H1 (cell line): ENCODE results near the gene ITPKB. TPM values are rescaled to one million over a fixed set of nuclear protein-coding genes. Genes with fewer than 3 reads are reported as not detected.
A peak's percentile ranks its signal among the peaks of the same experiment; 100 is the strongest.

Experiments
- CTCF ChIA-PET: fragments of 300-600 bp; sonication (Branson Sonifier 250); formaldehyde crosslinking; loops from one replicate; lab custom pipeline; 2021; ENCODE audit not compliant: partially characterized antibody; lab: Charles Lee
- POLR2A ChIA-PET: fragments of 300-600 bp; sonication (Branson Sonifier 250); formaldehyde crosslinking; loops from one replicate; lab custom pipeline; 2021; ENCODE audit warnings: inconsistent platforms; ENCODE audit not compliant: partially characterized antibody; lab: Charles Lee
- DNase-seq, 2 experiments: peaks; one replicate each; pipeline versions ENCODE4 v3.0.0 to v3.0.0-alpha.2; 2010 to 2022; ENCODE audit warnings: low spot score in 2 of 2, low read depth in 1 of 2, mixed read lengths in 1 of 2
- FAIRE-seq: peaks from 2 replicates; lab custom pipeline; 2011; peaks lifted over from hg19 to GRCh38; lab: Jason Lieb, UNC
- H2AFZ ChIP-seq: 2 replicates; pipeline ENCODE4 v1.8.1; 2012; ENCODE audit warnings: low read length, inconsistent platforms
- H2AK5ac ChIP-seq: 2 replicates; pipeline ENCODE4 v1.6.1; 2013; ENCODE audit warnings: low read depth, low read length
- H2BK120ac ChIP-seq: replicated peaks from 2 replicates; pipeline ENCODE3; 2013; ENCODE audit warnings: low read depth, low read length, inconsistent platforms
- H2BK12ac ChIP-seq: 2 replicates; pipeline ENCODE4 v1.6.1; 2013; ENCODE audit warnings: low read depth, low read length
- H2BK15ac ChIP-seq: 2 replicates; pipeline ENCODE4 v1.6.1; 2013; ENCODE audit warnings: low read length
- H2BK20ac ChIP-seq: 2 replicates; pipeline ENCODE4 v1.6.1; 2013; ENCODE audit warnings: low read length
- H2BK5ac ChIP-seq: 2 replicates; pipeline ENCODE4 v1.6.1; 2013; ENCODE audit warnings: low read depth, low read length
- H3K14ac ChIP-seq: 2 replicates; pipeline ENCODE4 v1.6.1; 2013; ENCODE audit warnings: inconsistent platforms; ENCODE audit not compliant: insufficient read length
- H3K18ac ChIP-seq: 2 replicates; pipeline ENCODE4 v1.6.1; 2013; ENCODE audit warnings: low read length; ENCODE audit errors: extremely low read depth
- H3K23ac ChIP-seq: 2 replicates; pipeline ENCODE4 v1.6.1; 2013; ENCODE audit warnings: inconsistent platforms; ENCODE audit not compliant: insufficient read length
- H3K23me2 ChIP-seq: 2 replicates; pipeline ENCODE4 v1.6.1; 2013; ENCODE audit warnings: low read depth, low read length
- H3K27ac ChIP-seq: 2 replicates; pipeline ENCODE4 v1.6.1; 2011; ENCODE audit warnings: low read depth, low read length, inconsistent platforms
- H3K27me3 ChIP-seq, 4 experiments: replicated peaks in 1 of 4; 1 replicate in 1 of 4; 2 replicates in 3 of 4; pipeline versions ENCODE4 v1.6.1 to v1.8.1; 2011 to 2013; ENCODE audit warnings: low read length in 3 of 4, mild to moderate bottlenecking in 3 of 4, inconsistent platforms in 2 of 4, mixed read lengths in 2 of 4, moderate library complexity in 1 of 4; ENCODE audit not compliant: control insufficient read depth in 3 of 4, insufficient read depth in 3 of 4; ENCODE audit errors: extremely low read depth in 1 of 4
- H3K36me3 ChIP-seq, 4 experiments: 2 replicates each; pipeline versions ENCODE4 v1.6.1 to v1.8.1; 2011 to 2013; ENCODE audit warnings: mild to moderate bottlenecking in 4 of 4, low read length in 3 of 4, moderate library complexity in 2 of 4, control low read depth in 1 of 4, inconsistent platforms in 1 of 4; ENCODE audit not compliant: insufficient read depth in 4 of 4, control insufficient read depth in 2 of 4
- H3K4ac ChIP-seq: replicated peaks from 2 replicates; pipeline ENCODE3; 2013; ENCODE audit warnings: low read length, low read depth, mixed read lengths, inconsistent platforms; ENCODE audit not compliant: insufficient read length
- H3K4me1 ChIP-seq, 4 experiments: replicated peaks in 1 of 4; 1 replicate in 1 of 4; 2 replicates in 3 of 4; pipeline versions ENCODE4 v1.6.1 to v1.8.1; 2011 to 2013; ENCODE audit warnings: low read length in 3 of 4, inconsistent platforms in 2 of 4, mixed read lengths in 1 of 4; ENCODE audit not compliant: insufficient read depth in 4 of 4, control insufficient read depth in 3 of 4
- H3K4me2 ChIP-seq, 2 experiments: 2 replicates each; pipeline versions ENCODE4 v1.6.1 to v1.8.1; 2011 to 2013; ENCODE audit warnings: low read depth in 2 of 2, low read length in 2 of 2, control low read depth in 1 of 2, inconsistent platforms in 1 of 2, mild to moderate bottlenecking in 1 of 2; ENCODE audit not compliant: insufficient read depth in 1 of 2
- H3K4me3 ChIP-seq, 4 experiments: fragments of 200-600, 300-600 bp in 1 of 4; sonication (generic), shearing (Covaris generic), sonication (Bioruptor Twin) in 1 of 4; 2 replicates each; pipeline versions ENCODE4 v1.5.1 to v1.8.1; 2011 to 2016; ENCODE audit warnings: low read length in 4 of 4, low read depth in 3 of 4, control low read depth in 2 of 4, inconsistent platforms in 2 of 4, mild to moderate bottlenecking in 2 of 4, mixed read lengths in 1 of 4, moderate library complexity in 1 of 4; ENCODE audit not compliant: insufficient read depth in 2 of 4; ENCODE audit errors: extremely low read depth in 1 of 4
- H3K56ac ChIP-seq: replicated peaks from 2 replicates; pipeline ENCODE3; 2013; ENCODE audit warnings: low read depth, mild to moderate bottlenecking, mixed read lengths, low read length, inconsistent platforms; ENCODE audit not compliant: insufficient read length
- H3K79me1 ChIP-seq: 2 replicates; pipeline ENCODE4 v1.6.1; 2013; ENCODE audit warnings: low read depth, low read length, control low read depth
- H3K79me2 ChIP-seq, 2 experiments: 2 replicates each; pipeline versions ENCODE4 v1.6.1 to v1.8.1; 2012 to 2013; ENCODE audit warnings: low read length in 2 of 2, mild to moderate bottlenecking in 2 of 2, inconsistent platforms in 1 of 2; ENCODE audit not compliant: insufficient read depth in 2 of 2, control insufficient read depth in 1 of 2
- H3K9ac ChIP-seq, 4 experiments: replicated peaks in 1 of 4; 1 replicate in 1 of 4; 2 replicates in 3 of 4; pipeline versions ENCODE4 v1.6.1 to v1.8.1; 2011 to 2013; ENCODE audit warnings: low read depth in 3 of 4, low read length in 3 of 4, control low read depth in 2 of 4, mild to moderate bottlenecking in 2 of 4, moderate library complexity in 2 of 4, inconsistent platforms in 1 of 4; ENCODE audit errors: extremely low read depth in 1 of 4
- H3K9me3 ChIP-seq, 2 experiments: 2 replicates each; pipeline versions ENCODE4 v1.6.1 to v1.8.1; 2012 to 2013; ENCODE audit warnings: mild to moderate bottlenecking in 2 of 2, moderate library complexity in 2 of 2, control low read depth in 1 of 2, inconsistent platforms in 1 of 2, low read depth in 1 of 2, low read length in 1 of 2, mixed read lengths in 1 of 2; ENCODE audit not compliant: insufficient read depth in 2 of 2
- H4K20me1 ChIP-seq, 2 experiments: replicated peaks in 1 of 2; 2 replicates each; pipeline versions ENCODE3 to v1.8.1; 2011 to 2013; ENCODE audit warnings: inconsistent platforms in 2 of 2, low read length in 2 of 2, mild to moderate bottlenecking in 1 of 2; ENCODE audit not compliant: insufficient read depth in 2 of 2, control insufficient read depth in 1 of 2
- H4K5ac ChIP-seq: 2 replicates; pipeline ENCODE4 v1.6.1; 2013; ENCODE audit warnings: low read length, low read depth, mixed read lengths, inconsistent platforms; ENCODE audit not compliant: insufficient read length
- H4K8ac ChIP-seq: 2 replicates; pipeline ENCODE4 v1.8.0; 2013; ENCODE audit warnings: mild to moderate bottlenecking, moderate library complexity, low read length, inconsistent platforms; ENCODE audit not compliant: insufficient read depth; ENCODE audit errors: extremely low read depth
- H4K91ac ChIP-seq: replicated peaks from 2 replicates; pipeline ENCODE3; 2013; ENCODE audit warnings: low read length, mixed read lengths, inconsistent platforms; ENCODE audit not compliant: insufficient read length
- BRCA1 ChIP-seq: IDR thresholded peaks from 2 replicates; pipeline ENCODE4 v1.6.1; 2012; ENCODE audit warnings: low read depth, low read length, improper control_type of control experiment
- CBX8 ChIP-seq: fragments of 300-800, 300-1000 bp; sonication (generic); IDR thresholded peaks from 2 replicates; pipeline ENCODE4 v1.7.1; 2016; ENCODE audit warnings: low read depth, low read length, borderline replicate concordance
- EZH2 ChIP-seq: fragments of 200-600 bp; sonication (generic); IDR thresholded peaks from 2 replicates; pipeline ENCODE4 v1.7.1; 2012; ENCODE audit warnings: low read depth, mild to moderate bottlenecking, moderate library complexity, low read length, inconsistent platforms; ENCODE audit not compliant: severe bottlenecking
- HDAC2 ChIP-seq, 2 experiments: fragments of 300-600 bp in 1 of 2; sonication (generic) in 1 of 2; IDR thresholded peaks; 2 replicates each; pipeline ENCODE4 v1.6.1; 2011 to 2012; ENCODE audit warnings: low read depth in 2 of 2, low read length in 2 of 2, mild to moderate bottlenecking in 2 of 2, moderate library complexity in 2 of 2, borderline replicate concordance in 1 of 2, inconsistent platforms in 1 of 2
- JUN ChIP-seq: IDR thresholded peaks from 2 replicates; pipeline ENCODE4 v1.6.1; 2011; ENCODE audit warnings: low read depth, mild to moderate bottlenecking, improper control_type of control experiment, low read length
- KDM1A ChIP-seq: fragments of 200-600, 300-600 bp; sonication (generic); IDR thresholded peaks from 2 replicates; pipeline ENCODE4 v1.7.1; 2016; ENCODE audit warnings: mild to moderate bottlenecking, low read length, borderline replicate concordance
- KDM4A ChIP-seq: IDR thresholded peaks from one replicate; pipeline ENCODE4 v1.7.1; 2012; ENCODE audit warnings: low read depth, mild to moderate bottlenecking, moderate library complexity, low read length, inconsistent platforms; ENCODE audit not compliant: severe bottlenecking
- KDM5A ChIP-seq: fragments of 200-600 bp; IDR thresholded peaks from 2 replicates; pipeline ENCODE4 v1.7.1; 2012; ENCODE audit warnings: mild to moderate bottlenecking, low read length, inconsistent platforms, mixed read lengths
- POLR2A ChIP-seq, 2 experiments: IDR thresholded peaks; 1 replicate in 1 of 2; 2 replicates in 1 of 2; pipeline ENCODE4 v1.6.1; 2011; ENCODE audit warnings: low read depth in 2 of 2, low read length in 2 of 2, mild to moderate bottlenecking in 2 of 2; ENCODE audit errors: control extremely low read depth in 1 of 2
- POU5F1 ChIP-seq: IDR thresholded peaks from 2 replicates; pipeline ENCODE4 v1.6.1; 2011; ENCODE audit warnings: low read depth, mild to moderate bottlenecking, low read length, moderate library complexity
- RFX5 ChIP-seq: IDR thresholded peaks from 2 replicates; pipeline ENCODE4 v1.6.1; 2011; ENCODE audit warnings: low read depth, low read length, improper control_type of control experiment, borderline replicate concordance
- SP1 ChIP-seq: IDR thresholded peaks from 2 replicates; pipeline ENCODE4 v1.6.1; 2011; ENCODE audit warnings: low read depth, low read length
- SP2 ChIP-seq: IDR thresholded peaks from 2 replicates; pipeline ENCODE4 v1.6.1; 2012; ENCODE audit warnings: mild to moderate bottlenecking, low read length, inconsistent platforms
- WGBS, 2 experiments: shearing (Covaris generic) in 1 of 2; methylation state at CpG; one replicate each; pipeline versions ENCODE4 v1.1.6 to v1.1.7; 2013 to 2015; ENCODE audit warnings: low lambda C conversion rate in 2 of 2, mixed read lengths in 2 of 2, inconsistent platforms in 1 of 2, low coverage in 1 of 2, missing lambda C conversion rate in 1 of 2; ENCODE audit not compliant: insufficient replicate concordance in 2 of 2, insufficient coverage in 1 of 2, insufficient read length in 1 of 2; ENCODE audit errors: extremely low coverage in 1 of 2, missing lambda C conversion rate in 1 of 2; 5-methylcytosine and 5-hydroxymethylcytosine counted together
- polyA plus RNA-seq, 7 experiments: library from polyadenylated mRNA; depleted of rRNA in 3 of 7; stranded (reverse) in 5 of 7; unstranded in 2 of 7; fragments of >200 nt in 5 of 7; fragments of 200-250 nt in 2 of 7; gene quantifications; 1 replicate in 5 of 7; 2 replicates in 1 of 7; 4 replicates in 1 of 7; pipeline versions ENCODE4 v1.2.1 to v1.2.3, GENCODE V29; 2011 to 2013; ENCODE audit warnings: missing spikeins in 2 of 7, mixed read lengths in 2 of 7
- total RNA-seq: library from RNA; stranded (reverse); fragmentation: NEBNext Ultra II Directional; extraction: Animal tissue kit (Norgen Biotek cat#: 25700); gene quantifications from 2 replicates; pipeline ENCODE4 v1.2.1, GENCODE V29; 2021

Gene ITPKB
- total and polyA plus RNA-seq, 2 of the 8 experiments (the other 6 are each of a cell fraction or from before 2014, with no cell fraction given), result 1.7 to 4.8 TPM

GRCh38 chr1:226704169-226704937 lies 34.7 kb downstream of the ITPKB start:
- H3K27ac ChIP-seq, result no peak overlapping the region
- CTCF ChIA-PET, result interaction anchor here (0.6 to 3.4 kb wide), 5 partner anchors 9 to 1039 kb away, joined by 3 to 14 read pairs (median 3); no protein-coding TSS in a partner anchor
- 84% methylated on average over 10 of the region's 10 CpGs; no CpG with 5 or more reads in 1 of the 2 experiments for WGBS, 2 experiments
- TF ChIP-seq SP2 (no peak), BRCA1 (no peak), KDM5A (no peak), HDAC2 (IDR thresholded peaks at IDR 0.05; ENCODE audit: borderline replicate concordance in 1 of 2, low read depth in 2 of 2, low read length in 2 of 2) (no peak), KDM1A (no peak), EZH2 (no peak), POU5F1 (no peak), CBX8 (no peak), POLR2A (IDR thresholded peaks at IDR 0.05; ENCODE audit: control extremely low read depth in 1 of 2, low read depth in 2 of 2, low read length in 2 of 2) (no peak), JUN (no peak), KDM4A (no peak), RFX5 (no peak), SP1 (no peak)

More at GRCh38 chr1:226704169-226704937, 34.7 kb downstream of the ITPKB start:
- no peak overlapping the region for H2BK15ac ChIP-seq
- H3K18ac ChIP-seq, result no peak overlapping the region
- no peak overlapping the region for H2BK120ac ChIP-seq
- no peak overlapping the region for H2BK12ac ChIP-seq
- FAIRE-seq (no peak), DNase-seq (no peak)
- H4K20me1 ChIP-seq, result no peaks in the 10 kb centered on the region
- no peak overlapping the region for H3K23ac ChIP-seq
- H3K4me3 ChIP-seq, result no peak overlapping the region
- no peaks in the 10 kb centered on the region for H3K36me3 ChIP-seq
- H2AFZ ChIP-seq, result no peak overlapping the region
- H3K9ac ChIP-seq, result no peak overlapping the region
- no peak overlapping the region for H2BK20ac ChIP-seq
- H4K8ac ChIP-seq, result no peak overlapping the region
- H3K27me3 ChIP-seq, result no peaks in the 10 kb centered on the region
- H3K4ac ChIP-seq, result no peak overlapping the region
- no peak overlapping the region for H4K91ac ChIP-seq
- H3K4me2 ChIP-seq, result peak overlapping the region in 1 of 2 experiments; percentile 57; a peak in 1 of 4 replicates
- no peaks in the 10 kb centered on the region for H3K9me3 ChIP-seq
- H3K56ac ChIP-seq, result no peak overlapping the region
- H3K14ac ChIP-seq, result no peak overlapping the region
- H2AK5ac ChIP-seq, result no peak overlapping the region
- H2BK5ac ChIP-seq, result no peak overlapping the region
- H3K4me1 ChIP-seq, result peaks cover 4 to 11% (median 7%) of the 10 kb centered on the region in 4 experiments; a peak in 4 of 7 replicates
- POLR2A ChIA-PET, result no interaction called here
- no peaks in the 10 kb centered on the region for H3K79me2 ChIP-seq
- no peaks in the 10 kb centered on the region; the same call in 1 of the 2 replicates for H3K23me2 ChIP-seq
- H4K5ac ChIP-seq, result no peak overlapping the region
- no peaks in the 10 kb centered on the region for H3K79me1 ChIP-seq
